HG03103 (cell line): ENCODE data around the gene MVP.

Experiments used
- ATAC-seq: cut with Tn5 transposase; IDR thresholded peaks from one replicate; pipeline ENCODE4 v1.9.1; 2021; ENCODE audit warnings: low read depth; ENCODE audit not compliant: unreplicated experiment

Gene MVP

GRCh38 chr16:29804020-29804419 is 16.2 kb upstream of the MVP start:
- no peak for ATAC-seq

- ATAC-seq = no peak
Measured at GRCh38 chr16:29804455-29805231, 15.6 kb upstream of the MVP start.

- peak; percentile 42 for ATAC-seq
Measured at GRCh38 chr16:29805232-29806098, 14.8 kb upstream of the MVP start.

GRCh38 chr16:29806099-29806579 is 14.1 kb upstream of the MVP start, which contains the start of gene MAZ:
TSS of gene MAZ (plus strand) at chr16:29806529. CDS start at chr16:29806702, 173 bp downstream.
- ATAC-seq = no peak

GRCh38 chr16:29806641-29807425 is 13.4 kb upstream of the MVP start:
- ATAC-seq = no peak

GRCh38 chr16:29807426-29808218 is 12.6 kb upstream of the MVP start:
- no peak for ATAC-seq

GRCh38 chr16:29808219-29808900 is 11.9 kb upstream of the MVP start:
- no peak for ATAC-seq

- ATAC-seq = no peak
Measured at GRCh38 chr16:29809031-29809747, 11.1 kb upstream of the MVP start.

GRCh38 chr16:29809850-29810698 is 10.2 kb upstream of the MVP start:
- ATAC-seq = no peak

GRCh38 chr16:29810699-29811169 is 9.5 kb upstream of the MVP start:
- ATAC-seq = no peak

- peak; percentile 26 for ATAC-seq
Measured at GRCh38 chr16:29811170-29811895, 8.9 kb upstream of the MVP start.

GRCh38 chr16:29811896-29812665 is 8.2 kb upstream of the MVP start, which contains the start of gene PRRT2:
TSS of gene PRRT2 (plus strand) at chr16:29812193. CDS start at chr16:29813055, 862 bp downstream.
- ATAC-seq = no peak

GRCh38 chr16:29812754-29813643 is 7.3 kb upstream of the MVP start:
- no peak for ATAC-seq

GRCh38 chr16:29813644-29814562 is 6.4 kb upstream of the MVP start:
- ATAC-seq = no peak
